ENCODE data around the gene SLC22A17.
A peak's percentile ranks its signal among the peaks of the same experiment; 100 is the strongest.
"Not testable (repeated sequence)": the region's sequence is repeated elsewhere in the genome, so short reads cannot be mapped to it uniquely, and the experiment has no call there.

The SLC22A17 gene

GRCh38 chr14:23352506-23353432, at the start of gene SLC22A17:
Gene SLC22A17 (minus strand): TSS chr14:23352887.
- Mint-ChIP-seq H3K27me3 (peaks cover 30% of the 10 kb centered on the region), H3K27ac (peak within 1 kb of the TSS; percentile 47)

GRCh38 chr14:23401291-23401690, 48.6 kb upstream of the SLC22A17 start:
- DNase-seq (no peak), ATAC-seq (no peak)
- Mint-ChIP-seq H3K4me3 (no peak overlapping the region), H3K27ac (peak overlapping the region; percentile 32), H3K9me3 (no peaks in the 10 kb centered on the region), H3K27me3 (peaks cover 7% of the 10 kb centered on the region), H3K4me1 (no peaks in the 10 kb centered on the region), H3K36me3 (ENCODE audit: low read depth) (no peaks in the 10 kb centered on the region)

More at GRCh38 chr14:23352506-23353432, at the start of gene SLC22A17:
- peak; percentile 82 for ATAC-seq
- Mint-ChIP-seq H3K4me3 (peak within 1 kb of the TSS; percentile 61), H3K36me3 (ENCODE audit: low read depth) (no peaks in the 10 kb centered on the region), H3K9me3 (no peaks in the 10 kb centered on the region), H3K4me1 (peaks cover 13% of the 10 kb centered on the region)
- DNase-seq = peak; percentile 52

DNA sequence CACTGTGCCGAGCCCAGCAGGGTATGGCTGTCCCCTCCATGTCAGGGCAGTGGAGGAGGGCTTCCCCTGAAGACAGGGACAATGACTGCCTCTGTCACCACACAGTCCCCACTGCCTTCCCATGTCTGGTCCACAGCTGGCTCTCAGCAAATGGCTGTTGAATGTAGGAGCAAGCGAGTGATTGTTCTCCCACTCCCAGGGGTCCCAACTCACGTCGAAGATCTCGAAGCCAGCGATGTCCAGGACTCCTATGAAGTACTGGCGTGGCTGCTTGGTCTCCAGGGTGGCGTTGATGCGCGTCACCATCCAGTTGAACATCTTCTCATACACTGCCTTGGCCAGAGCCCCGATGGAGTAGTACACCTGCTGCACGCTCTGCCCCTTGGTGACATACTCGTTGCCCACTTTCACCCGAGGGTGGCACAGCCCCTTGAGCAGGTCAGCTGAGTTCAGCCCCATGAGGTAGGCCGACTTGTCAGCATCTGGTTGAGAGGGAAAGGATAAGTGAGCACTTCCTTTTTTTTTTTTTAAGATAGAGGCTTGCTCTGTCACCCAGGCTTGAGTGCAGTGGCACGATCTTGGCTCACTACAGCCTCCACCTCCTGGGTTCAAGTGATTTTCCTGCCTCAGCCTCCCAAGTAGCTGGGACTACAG, 47.9 kb upstream of the SLC22A17 start:
- not testable (repeated sequence) for ATAC-seq; H3K4me3 Mint-ChIP-seq; H3K36me3 Mint-ChIP-seq (ENCODE audit: low read depth); H3K27ac Mint-ChIP-seq; H3K27me3 Mint-ChIP-seq; H3K9me3 Mint-ChIP-seq; H3K4me1 Mint-ChIP-seq; DNase-seq

- H3K27ac Mint-ChIP-seq = no peak overlapping the region
- no peak overlapping the region for H3K4me3 Mint-ChIP-seq
- ATAC-seq (no peak), DNase-seq (no peak)
- no peaks in the 10 kb centered on the region for H3K4me1 Mint-ChIP-seq
- H3K36me3 Mint-ChIP-seq (ENCODE audit: low read depth) = no peaks in the 10 kb centered on the region
- H3K9me3 Mint-ChIP-seq = no peaks in the 10 kb centered on the region
- peaks cover 8% of the 10 kb centered on the region for H3K27me3 Mint-ChIP-seq
Measured at GRCh38 chr14:23399591-23399990, 46.9 kb upstream of the SLC22A17 start.

GRCh38 chr14:23399136-23399535, 46.4 kb upstream of the SLC22A17 start:
- DNase-seq = no peak
- no peak for ATAC-seq
- Mint-ChIP-seq H3K9me3 (no peaks in the 10 kb centered on the region), H3K4me1 (no peaks in the 10 kb centered on the region), H3K27me3 (peaks cover 8% of the 10 kb centered on the region), H3K27ac (no peak overlapping the region), H3K36me3 (ENCODE audit: low read depth) (no peaks in the 10 kb centered on the region), H3K4me3 (no peak overlapping the region)

DNA sequence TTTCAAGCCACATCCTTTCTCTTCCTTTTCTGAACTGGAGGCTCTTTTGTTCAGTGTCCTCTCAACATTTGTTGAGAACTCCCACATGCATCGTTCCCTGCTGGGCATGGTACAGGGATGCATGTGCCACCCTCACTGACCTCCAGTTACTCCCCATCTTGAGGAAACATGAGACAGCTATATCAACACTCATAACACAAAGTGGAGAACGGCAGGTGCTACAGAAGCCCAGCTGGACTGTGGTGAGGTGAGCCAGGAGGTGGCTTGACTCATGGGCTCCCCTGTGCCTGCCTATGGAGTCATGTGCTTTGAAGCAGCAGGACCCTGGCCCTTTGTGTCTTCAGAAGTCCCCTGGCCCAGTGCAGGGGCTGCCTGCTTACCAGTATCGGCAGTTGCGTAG, 45.7 kb upstream of the SLC22A17 start:
- no peaks in the 10 kb centered on the region for H3K36me3 Mint-ChIP-seq (ENCODE audit: low read depth)
- ATAC-seq = no peak
- DNase-seq = no peak
- H3K4me3 Mint-ChIP-seq = no peak overlapping the region
- H3K9me3 Mint-ChIP-seq = no peaks in the 10 kb centered on the region
- peaks cover 7% of the 10 kb centered on the region for H3K27me3 Mint-ChIP-seq
- H3K4me1 Mint-ChIP-seq = no peaks in the 10 kb centered on the region
- no peak overlapping the region for H3K27ac Mint-ChIP-seq

DNA sequence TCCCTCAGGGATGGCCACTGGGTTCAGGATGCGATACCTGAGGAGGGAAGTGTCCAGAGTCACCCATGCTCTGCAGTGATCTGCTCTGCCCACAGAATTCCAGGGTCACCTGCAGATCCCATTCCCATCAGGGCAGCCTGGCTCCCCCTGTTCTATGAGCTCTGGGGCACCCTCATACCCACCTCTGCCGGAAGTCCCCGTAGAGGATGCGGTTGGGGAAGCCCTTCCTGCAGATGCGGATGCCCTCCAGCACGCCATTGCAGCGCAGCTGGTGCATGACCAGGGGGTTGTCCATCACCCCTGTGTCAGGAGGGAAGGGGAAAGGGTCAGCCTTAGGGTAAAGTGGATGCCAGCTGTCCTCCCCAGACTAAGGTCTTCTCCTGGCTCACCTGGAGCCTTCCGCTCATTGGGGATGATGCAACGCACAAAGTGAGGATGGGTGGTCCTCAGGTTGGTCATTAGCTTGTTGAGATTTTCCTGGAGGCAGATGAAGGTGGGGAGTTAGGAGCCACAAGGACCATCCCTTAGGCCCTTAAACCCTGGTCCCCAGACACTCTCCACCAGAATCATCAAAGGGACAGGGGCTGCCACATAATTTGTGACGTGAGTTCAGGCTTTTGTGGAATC, 44.2 kb upstream of the SLC22A17 start:
- ATAC-seq = no peak
- no peaks in the 10 kb centered on the region for H3K4me1 Mint-ChIP-seq
- H3K4me3 Mint-ChIP-seq = no peak overlapping the region
- peaks cover 3% of the 10 kb centered on the region for H3K27me3 Mint-ChIP-seq
- H3K9me3 Mint-ChIP-seq = no peaks in the 10 kb centered on the region
- H3K36me3 Mint-ChIP-seq (ENCODE audit: low read depth) = no peaks in the 10 kb centered on the region
- no peak for DNase-seq
- H3K27ac Mint-ChIP-seq = no peak overlapping the region

DNA sequence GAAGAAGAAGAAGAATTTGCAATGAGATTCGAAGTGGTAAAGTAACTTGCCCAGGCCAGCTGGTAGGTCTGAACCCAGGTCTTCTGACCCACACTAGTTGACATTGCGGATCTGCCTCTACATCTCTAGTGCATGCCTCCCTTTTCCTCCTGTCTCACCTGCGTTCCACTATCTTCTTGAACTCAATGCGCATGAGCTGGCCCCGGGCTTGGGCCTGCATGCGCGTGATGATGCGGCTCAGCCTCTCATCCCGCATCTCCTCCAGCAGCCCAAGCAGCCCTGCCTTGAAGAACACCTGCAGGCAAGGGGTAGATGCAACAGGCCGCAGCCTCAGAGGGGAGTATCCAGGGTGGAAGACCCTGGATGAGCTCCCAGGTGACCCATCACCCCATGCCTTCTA, 43.4 kb upstream of the SLC22A17 start:
- H3K4me1 Mint-ChIP-seq = no peaks in the 10 kb centered on the region
- peaks cover 3% of the 10 kb centered on the region for H3K27me3 Mint-ChIP-seq
- H3K27ac Mint-ChIP-seq = no peak overlapping the region
- DNase-seq = no peak
- H3K9me3 Mint-ChIP-seq = no peaks in the 10 kb centered on the region
- no peak overlapping the region for H3K4me3 Mint-ChIP-seq
- ATAC-seq = no peak
- no peaks in the 10 kb centered on the region for H3K36me3 Mint-ChIP-seq (ENCODE audit: low read depth)

GRCh38 chr14:23392613-23393012, 39.9 kb upstream of the SLC22A17 start:
- Mint-ChIP-seq H3K9me3 (no peaks in the 10 kb centered on the region), H3K4me3 (no peak overlapping the region), H3K27ac (no peak overlapping the region), H3K4me1 (no peaks in the 10 kb centered on the region), H3K36me3 (ENCODE audit: low read depth) (no peaks in the 10 kb centered on the region), H3K27me3 (peaks cover 5% of the 10 kb centered on the region)
- DNase-seq (no peak), ATAC-seq (no peak)

GRCh38 chr14:23389871-23390270, 37.2 kb upstream of the SLC22A17 start:
- not testable (repeated sequence) for ATAC-seq; H3K27me3 Mint-ChIP-seq; H3K36me3 Mint-ChIP-seq (ENCODE audit: low read depth); H3K9me3 Mint-ChIP-seq; H3K4me3 Mint-ChIP-seq; DNase-seq; H3K4me1 Mint-ChIP-seq; H3K27ac Mint-ChIP-seq

DNA sequence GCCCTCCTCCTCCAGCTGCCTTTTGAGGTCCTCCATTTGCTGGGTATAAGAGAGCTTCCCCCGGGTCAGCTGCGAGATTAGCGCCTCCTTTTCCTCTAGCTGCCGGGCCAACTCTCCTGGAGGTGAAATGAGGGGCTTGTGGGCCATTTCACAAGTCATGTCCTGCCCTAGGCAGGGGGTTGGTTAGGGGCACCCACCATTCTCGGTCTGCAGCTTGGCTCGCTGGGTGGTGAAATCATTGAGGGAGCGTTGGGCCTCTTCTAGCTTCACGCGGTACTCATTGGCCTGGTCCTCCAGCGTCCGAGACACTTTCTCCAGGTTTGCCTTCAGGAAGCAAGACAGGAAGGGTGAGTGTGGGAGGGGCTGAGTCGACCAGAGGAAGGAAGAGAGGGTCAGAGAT, 36.7 kb upstream of the SLC22A17 start:
- no peaks in the 10 kb centered on the region for H3K9me3 Mint-ChIP-seq
- ATAC-seq = no peak

GRCh38 chr14:23388996-23389395, 36.3 kb upstream of the SLC22A17 start:
- peaks cover 2% of the 10 kb centered on the region for H3K27me3 Mint-ChIP-seq
- ATAC-seq (no peak), DNase-seq (no peak)
- H3K4me3 Mint-ChIP-seq = no peak overlapping the region
- H3K4me1 Mint-ChIP-seq = no peaks in the 10 kb centered on the region
- H3K27ac Mint-ChIP-seq = no peak overlapping the region
- H3K36me3 Mint-ChIP-seq (ENCODE audit: low read depth) = no peaks in the 10 kb centered on the region
- no peaks in the 10 kb centered on the region for H3K9me3 Mint-ChIP-seq

More for the DNA sequence above, 36.7 kb upstream of the SLC22A17 start:
- DNase-seq = no peak
- H3K27ac Mint-ChIP-seq = no peak overlapping the region
- H3K4me1 Mint-ChIP-seq = no peaks in the 10 kb centered on the region
- H3K36me3 Mint-ChIP-seq (ENCODE audit: low read depth) = no peaks in the 10 kb centered on the region
- H3K4me3 Mint-ChIP-seq = no peak overlapping the region
- H3K27me3 Mint-ChIP-seq = peaks cover 2% of the 10 kb centered on the region

- Mint-ChIP-seq H3K27me3 (peaks cover 2% of the 10 kb centered on the region), H3K4me3 (no peak overlapping the region), H3K4me1 (no peaks in the 10 kb centered on the region), H3K36me3 (ENCODE audit: low read depth) (no peaks in the 10 kb centered on the region), H3K27ac (no peak overlapping the region), H3K9me3 (no peaks in the 10 kb centered on the region)
- no peak for DNase-seq
- ATAC-seq = no peak
Measured at GRCh38 chr14:23387916-23388882, 35.5 kb upstream of the SLC22A17 start.

DNA sequence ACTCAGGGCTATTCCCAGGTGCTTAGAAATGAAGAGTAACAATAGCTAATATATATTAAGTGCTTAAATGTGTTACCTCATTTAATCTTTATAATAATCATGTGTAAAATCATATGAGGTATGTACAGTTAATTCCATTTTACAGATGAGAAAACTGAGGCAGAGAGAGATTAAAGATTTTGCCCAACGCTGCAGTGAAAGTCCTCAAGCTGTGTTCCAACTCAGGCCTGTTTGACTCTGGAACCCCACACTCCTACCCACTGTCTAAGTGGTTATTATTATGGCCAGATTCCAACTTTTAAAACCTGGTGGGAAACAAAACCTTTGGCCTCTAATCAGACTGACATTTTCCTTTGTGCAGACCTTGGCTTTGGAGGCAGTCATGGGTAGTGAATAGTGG, 34.3 kb upstream of the SLC22A17 start:
- H3K9me3 Mint-ChIP-seq = no peaks in the 10 kb centered on the region
- H3K27me3 Mint-ChIP-seq = peaks cover 2% of the 10 kb centered on the region
- no peak for DNase-seq
- no peak overlapping the region for H3K4me3 Mint-ChIP-seq
- H3K4me1 Mint-ChIP-seq = no peaks in the 10 kb centered on the region
- H3K27ac Mint-ChIP-seq = no peak overlapping the region
- no peaks in the 10 kb centered on the region for H3K36me3 Mint-ChIP-seq (ENCODE audit: low read depth)
- no peak for ATAC-seq

Measured in activated naive CD8-positive, alpha-beta T cell treated with anti-CD3 and anti-CD28 coated beads, Interleukin-2, amount 50 U/mL, for 24 hours (primary cell).